Measurements from ENCODE around the gene ANO10.

The ANO10 gene

DNA sequence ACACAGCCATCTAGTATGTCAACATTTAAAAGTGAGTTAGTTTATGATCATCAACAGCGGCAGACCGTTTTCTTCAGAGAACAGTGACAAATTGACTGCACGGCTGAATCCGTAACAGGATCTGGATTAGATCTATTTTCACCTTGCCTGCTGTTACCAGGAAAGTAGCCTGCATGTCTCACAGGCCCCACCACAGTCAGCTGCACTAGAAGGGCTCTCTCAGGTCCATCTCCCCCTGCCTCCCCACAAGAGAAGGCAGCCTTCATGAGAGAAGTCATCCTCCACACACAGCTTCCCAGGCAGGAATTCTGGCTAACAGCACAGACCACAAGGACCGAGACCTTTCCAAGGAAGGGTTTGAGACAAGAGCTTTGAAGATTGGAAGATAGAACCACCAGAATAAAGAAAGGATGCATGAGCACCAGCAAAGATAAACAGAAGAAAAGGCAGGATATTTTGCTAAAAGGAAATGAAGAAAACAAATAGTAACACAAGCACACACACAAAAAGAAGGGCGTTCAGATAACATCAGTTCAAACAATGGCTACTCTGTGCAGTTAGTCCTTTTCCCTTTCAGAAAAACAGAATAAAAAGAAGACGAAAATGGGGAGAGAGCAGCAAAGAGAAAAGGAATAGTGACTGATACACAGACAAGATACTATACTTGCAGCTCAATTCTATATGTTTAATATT lies 208.0 kb downstream of the ANO10 start:
- DNase-seq = peak; percentile 68
- H3K4me3 ChIP-seq (ENCODE audit: low read length) = no peak overlapping the region
- no peak overlapping the region for H2BK15ac ChIP-seq (replicated peaks; ENCODE audit: low read depth)
- no peak overlapping the region for H2BK5ac ChIP-seq (ENCODE audit: low read length)
- no peak overlapping the region for H3K4ac ChIP-seq (ENCODE audit: low read depth, low read length)
- no peaks in the 10 kb centered on the region for H3K79me1 ChIP-seq (ENCODE audit: low read length)
- no peak overlapping the region for H3K27ac ChIP-seq (ENCODE audit: low read depth, low read length)
- H3K56ac ChIP-seq (ENCODE audit: low read length) = no peak overlapping the region
- H3K27me3 ChIP-seq (ENCODE audit: insufficient read depth, low read length, poor library complexity) = no peaks in the 10 kb centered on the region
- no peak overlapping the region for H4K5ac ChIP-seq (ENCODE audit: low read length)
- no peaks in the 10 kb centered on the region for H3K36me3 ChIP-seq (ENCODE audit: control insufficient read depth, insufficient read depth, low read length)
- H3K79me2 ChIP-seq (ENCODE audit: control insufficient read depth, insufficient read depth, low read length) = no peaks in the 10 kb centered on the region
- no peak overlapping the region for H4K8ac ChIP-seq (ENCODE audit: low read depth, low read length)
- H2BK120ac ChIP-seq (ENCODE audit: low read depth, low read length) = no peak overlapping the region
- H3K9ac ChIP-seq (ENCODE audit: low read length) = no peak overlapping the region
- no peak overlapping the region for H3K4me2 ChIP-seq (ENCODE audit: low read length)
- no peak overlapping the region for H2AK5ac ChIP-seq (ENCODE audit: low read length)
- H3K18ac ChIP-seq (ENCODE audit: low read length) = no peak overlapping the region
- WGBS (ENCODE audit: extremely low coverage, insufficient coverage, low lambda C conversion rate) = no CpG with 5 or more reads among the region's 7 CpGs
- no peak overlapping the region for H3K23ac ChIP-seq (ENCODE audit: low read length)
- H3K4me1 ChIP-seq (ENCODE audit: control insufficient read depth, low read depth, low read length) = no peaks in the 10 kb centered on the region

DNA sequence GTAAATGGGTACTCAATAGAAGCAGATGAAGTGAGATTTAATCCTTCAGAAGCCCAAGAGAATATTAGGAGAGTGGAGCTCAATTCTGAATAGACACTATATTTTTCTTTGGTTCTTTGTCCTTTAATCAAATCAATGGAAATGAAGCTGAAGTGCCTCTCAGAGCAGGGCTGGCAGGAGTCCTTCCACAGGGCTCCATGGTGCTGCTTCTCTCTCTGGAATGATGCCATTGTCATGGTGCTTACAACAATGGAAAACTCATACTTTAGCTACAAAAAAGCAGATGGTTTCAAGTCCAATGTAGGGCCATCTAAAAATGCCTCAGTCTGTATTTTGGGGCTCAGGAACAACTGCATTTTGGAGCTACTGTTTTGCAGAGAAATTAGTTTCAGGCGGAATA lies 210.4 kb downstream of the ANO10 start:
- no peak overlapping the region for H4K5ac ChIP-seq (ENCODE audit: low read length)
- no peak overlapping the region for H2BK15ac ChIP-seq (replicated peaks; ENCODE audit: low read depth)
- no peak overlapping the region for H3K9ac ChIP-seq (ENCODE audit: low read length)
- H3K18ac ChIP-seq (ENCODE audit: low read length) = no peak overlapping the region
- H2BK120ac ChIP-seq (ENCODE audit: low read depth, low read length) = no peak overlapping the region
- no peak overlapping the region for H3K4ac ChIP-seq (ENCODE audit: low read depth, low read length)
- no peak overlapping the region for H3K4me2 ChIP-seq (ENCODE audit: low read length)
- no peak overlapping the region for H2AK5ac ChIP-seq (ENCODE audit: low read length)
- H3K79me2 ChIP-seq (ENCODE audit: control insufficient read depth, insufficient read depth, low read length) = no peaks in the 10 kb centered on the region
- H3K36me3 ChIP-seq (ENCODE audit: control insufficient read depth, insufficient read depth, low read length) = no peaks in the 10 kb centered on the region
- no peaks in the 10 kb centered on the region for H3K79me1 ChIP-seq (ENCODE audit: low read length)
- H3K56ac ChIP-seq (ENCODE audit: low read length) = no peak overlapping the region
- H4K8ac ChIP-seq (ENCODE audit: low read depth, low read length) = no peak overlapping the region
- no peak overlapping the region for H3K23ac ChIP-seq (ENCODE audit: low read length)
- WGBS (ENCODE audit: extremely low coverage, insufficient coverage, low lambda C conversion rate) = no CpG with 5 or more reads among the region's 1 CpG
- DNase-seq = no peak
- no peak overlapping the region for H3K27ac ChIP-seq (ENCODE audit: low read depth, low read length)
- no peaks in the 10 kb centered on the region for H3K4me1 ChIP-seq (ENCODE audit: control insufficient read depth, low read depth, low read length)
- H3K27me3 ChIP-seq (ENCODE audit: insufficient read depth, low read length, poor library complexity) = no peaks in the 10 kb centered on the region
- no peak overlapping the region for H3K4me3 ChIP-seq (ENCODE audit: low read length)
- H2BK5ac ChIP-seq (ENCODE audit: low read length) = no peak overlapping the region

DNA sequence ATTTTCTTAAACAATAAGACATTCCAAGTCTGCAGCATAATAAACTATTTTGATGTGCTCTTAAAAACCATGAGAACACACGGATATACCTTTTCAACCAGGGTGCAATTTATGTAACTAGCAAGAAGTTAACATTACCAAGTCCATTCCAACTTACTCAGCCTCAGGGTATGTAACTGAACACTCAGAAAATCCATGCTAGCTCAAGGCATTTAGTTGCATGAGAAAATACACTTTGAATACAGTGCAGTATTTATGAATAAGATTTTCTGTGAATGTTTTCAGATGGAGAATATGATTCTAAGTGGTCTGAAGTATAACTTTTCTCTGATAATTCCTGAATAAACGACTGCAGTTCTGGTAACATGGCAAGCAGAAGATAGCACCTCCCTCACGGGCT lies 211.2 kb downstream of the ANO10 start:
- H2BK120ac ChIP-seq (ENCODE audit: low read depth, low read length) = no peak overlapping the region
- no peak overlapping the region for H3K27ac ChIP-seq (ENCODE audit: low read depth, low read length)
- H2BK5ac ChIP-seq (ENCODE audit: low read length) = no peak overlapping the region
- no peaks in the 10 kb centered on the region for H3K27me3 ChIP-seq (ENCODE audit: insufficient read depth, low read length, poor library complexity)
- H3K36me3 ChIP-seq (ENCODE audit: control insufficient read depth, insufficient read depth, low read length) = no peaks in the 10 kb centered on the region
- H3K9ac ChIP-seq (ENCODE audit: low read length) = no peak overlapping the region
- no peaks in the 10 kb centered on the region for H3K79me1 ChIP-seq (ENCODE audit: low read length)
- H4K5ac ChIP-seq (ENCODE audit: low read length) = no peak overlapping the region
- WGBS (ENCODE audit: extremely low coverage, insufficient coverage, low lambda C conversion rate) = no CpG with 5 or more reads among the region's 3 CpGs
- H3K56ac ChIP-seq (ENCODE audit: low read length) = no peak overlapping the region
- DNase-seq = no peak
- H2AK5ac ChIP-seq (ENCODE audit: low read length) = no peak overlapping the region
- H3K4me1 ChIP-seq (ENCODE audit: control insufficient read depth, low read depth, low read length) = no peaks in the 10 kb centered on the region
- H3K23ac ChIP-seq (ENCODE audit: low read length) = no peak overlapping the region
- no peak overlapping the region for H3K4ac ChIP-seq (ENCODE audit: low read depth, low read length)
- H3K4me2 ChIP-seq (ENCODE audit: low read length) = no peak overlapping the region
- no peaks in the 10 kb centered on the region for H3K79me2 ChIP-seq (ENCODE audit: control insufficient read depth, insufficient read depth, low read length)
- H2BK15ac ChIP-seq (replicated peaks; ENCODE audit: low read depth) = no peak overlapping the region
- H3K4me3 ChIP-seq (ENCODE audit: low read length) = no peak overlapping the region
- H4K8ac ChIP-seq (ENCODE audit: low read depth, low read length) = no peak overlapping the region
- no peak overlapping the region for H3K18ac ChIP-seq (ENCODE audit: low read length)

DNA sequence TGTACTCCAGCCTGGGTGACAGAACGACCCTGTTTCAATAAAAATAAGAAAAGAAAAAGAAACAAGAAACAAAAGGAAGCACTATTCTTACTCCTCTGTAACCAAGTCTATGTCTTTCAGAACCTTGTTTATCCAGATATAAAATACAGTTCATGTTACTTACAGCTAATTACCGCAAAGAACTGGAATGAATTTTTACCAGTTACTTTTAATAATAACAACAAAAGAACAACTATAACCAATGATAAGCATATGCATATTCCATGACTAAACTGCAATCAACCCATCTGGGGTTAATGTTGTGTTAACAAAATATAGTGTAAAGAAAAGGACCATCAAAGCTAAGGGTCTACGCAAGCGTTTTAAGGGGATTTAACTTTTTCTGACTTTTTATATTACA lies 212.3 kb downstream of the ANO10 start:
- H2BK120ac ChIP-seq (ENCODE audit: low read depth, low read length) = no peak overlapping the region
- no peak overlapping the region for H3K27ac ChIP-seq (ENCODE audit: low read depth, low read length)
- H4K5ac ChIP-seq (ENCODE audit: low read length) = no peak overlapping the region

DNA sequence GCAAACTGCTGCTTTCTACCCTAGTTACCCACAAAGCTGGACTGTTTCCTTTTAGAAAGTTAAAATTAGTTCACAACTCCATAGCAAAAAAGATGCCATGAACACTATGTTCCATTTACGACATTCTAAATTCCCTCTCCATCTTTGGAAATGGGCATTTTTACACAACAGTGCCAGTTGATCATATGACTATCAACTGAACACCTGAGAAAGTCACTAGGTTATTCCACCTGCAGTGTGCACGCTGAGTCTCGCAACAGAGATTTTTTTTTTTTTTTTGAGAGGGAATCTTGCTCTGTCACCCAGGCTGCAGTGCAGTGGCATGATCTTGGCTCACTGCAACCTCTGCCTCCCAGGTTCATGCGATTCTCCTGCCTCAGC lies 215.2 kb downstream of the ANO10 start:
- H2BK5ac ChIP-seq (ENCODE audit: low read length) = no peak overlapping the region
- no peak overlapping the region for H3K4ac ChIP-seq (ENCODE audit: low read depth, low read length)
- H3K79me1 ChIP-seq (ENCODE audit: low read length) = no peaks in the 10 kb centered on the region
- H2AK5ac ChIP-seq (ENCODE audit: low read length) = no peak overlapping the region
- no peak overlapping the region for H3K4me3 ChIP-seq (ENCODE audit: low read length)
- H3K27me3 ChIP-seq (ENCODE audit: insufficient read depth, low read length, poor library complexity) = no peaks in the 10 kb centered on the region
- no peak for DNase-seq
- no peak overlapping the region for H2BK15ac ChIP-seq (replicated peaks; ENCODE audit: low read depth)
- H3K23ac ChIP-seq (ENCODE audit: low read length) = no peak overlapping the region
- no peak overlapping the region for H4K5ac ChIP-seq (ENCODE audit: low read length)
- no peak overlapping the region for H3K9ac ChIP-seq (ENCODE audit: low read length)
- no peaks in the 10 kb centered on the region for H3K79me2 ChIP-seq (ENCODE audit: control insufficient read depth, insufficient read depth, low read length)
- WGBS (ENCODE audit: extremely low coverage, insufficient coverage, low lambda C conversion rate) = no CpG with 5 or more reads among the region's 4 CpGs
- H3K36me3 ChIP-seq (ENCODE audit: control insufficient read depth, insufficient read depth, low read length) = no peaks in the 10 kb centered on the region
- no peak overlapping the region for H2BK120ac ChIP-seq (ENCODE audit: low read depth, low read length)
- H3K4me2 ChIP-seq (ENCODE audit: low read length) = no peak overlapping the region
- no peak overlapping the region for H4K8ac ChIP-seq (ENCODE audit: low read depth, low read length)
- no peak overlapping the region for H3K18ac ChIP-seq (ENCODE audit: low read length)
- H3K56ac ChIP-seq (ENCODE audit: low read length) = no peak overlapping the region
- no peak overlapping the region for H3K27ac ChIP-seq (ENCODE audit: low read depth, low read length)
- no peaks in the 10 kb centered on the region for H3K4me1 ChIP-seq (ENCODE audit: control insufficient read depth, low read depth, low read length)

More for the DNA sequence above, 212.3 kb downstream of the ANO10 start:
- no peak overlapping the region for H3K23ac ChIP-seq (ENCODE audit: low read length)
- no CpG with 5 or more reads among the region's 4 CpGs for WGBS (ENCODE audit: extremely low coverage, insufficient coverage, low lambda C conversion rate)
- H3K4me2 ChIP-seq (ENCODE audit: low read length) = no peak overlapping the region
- no peak overlapping the region for H2AK5ac ChIP-seq (ENCODE audit: low read length)
- no peaks in the 10 kb centered on the region for H3K4me1 ChIP-seq (ENCODE audit: control insufficient read depth, low read depth, low read length)
- no peak overlapping the region for H4K8ac ChIP-seq (ENCODE audit: low read depth, low read length)
- no peak overlapping the region for H3K4ac ChIP-seq (ENCODE audit: low read depth, low read length)
- H2BK5ac ChIP-seq (ENCODE audit: low read length) = no peak overlapping the region
- H3K9ac ChIP-seq (ENCODE audit: low read length) = no peak overlapping the region
- no peak for DNase-seq
- H3K79me1 ChIP-seq (ENCODE audit: low read length) = no peaks in the 10 kb centered on the region
- no peaks in the 10 kb centered on the region for H3K36me3 ChIP-seq (ENCODE audit: control insufficient read depth, insufficient read depth, low read length)
- no peaks in the 10 kb centered on the region for H3K27me3 ChIP-seq (ENCODE audit: insufficient read depth, low read length, poor library complexity)
- H3K18ac ChIP-seq (ENCODE audit: low read length) = no peak overlapping the region
- no peak overlapping the region for H3K4me3 ChIP-seq (ENCODE audit: low read length)
- H2BK15ac ChIP-seq (replicated peaks; ENCODE audit: low read depth) = no peak overlapping the region
- no peak overlapping the region for H3K56ac ChIP-seq (ENCODE audit: low read length)
- no peaks in the 10 kb centered on the region for H3K79me2 ChIP-seq (ENCODE audit: control insufficient read depth, insufficient read depth, low read length)
